Liver (tissue), 9 donors: Measurements from ENCODE around the gene NFIB. TPM values are rescaled to one million over a fixed set of nuclear protein-coding genes. Genes with fewer than 3 reads are reported as not detected.

ENCODE experiments used
- DNase-seq: peaks from one replicate; pipeline ENCODE4 v3.0.0-alpha.2; 2017; ENCODE audit warnings: low spot score
- H3K27ac ChIP-seq, 2 donors: one replicate each; pipeline ENCODE4 v1.7.0; 2013; ENCODE audit warnings: inconsistent platforms in 2 of 2, low read length in 2 of 2, control low read depth in 1 of 2, low read depth in 1 of 2, mild to moderate bottlenecking in 1 of 2
- H3K27me3 ChIP-seq, 4 donors: one replicate each; pipeline versions ENCODE4 v1.6.1 to v1.7.0; 2013; ENCODE audit warnings: low read length in 3 of 4, inconsistent platforms in 1 of 4, mild to moderate bottlenecking in 1 of 4, moderate library complexity in 1 of 4; ENCODE audit not compliant: control insufficient read depth in 4 of 4, insufficient read depth in 4 of 4
- H3K36me3 ChIP-seq, 4 donors: one replicate each; pipeline versions ENCODE4 v1.6.1 to v1.7.0; 2013; ENCODE audit warnings: low read length in 3 of 4, mild to moderate bottlenecking in 3 of 4, low read depth in 1 of 4, moderate library complexity in 1 of 4; ENCODE audit not compliant: control insufficient read depth in 4 of 4, insufficient read depth in 3 of 4
- H3K4me1 ChIP-seq, 4 donors: one replicate each; pipeline versions ENCODE4 v1.6.1 to v1.7.0; 2013; ENCODE audit warnings: low read length in 3 of 4, mild to moderate bottlenecking in 3 of 4, moderate library complexity in 1 of 4; ENCODE audit not compliant: control insufficient read depth in 4 of 4, insufficient read depth in 4 of 4
- H3K4me3 ChIP-seq, 3 donors: one replicate each; pipeline versions ENCODE4 v1.6.1 to v1.7.0; 2013; ENCODE audit warnings: low read length in 3 of 3, control low read depth in 1 of 3, low read depth in 1 of 3, mild to moderate bottlenecking in 1 of 3
- H3K9ac ChIP-seq, 2 donors: one replicate each; pipeline ENCODE4 v1.7.0; 2013; ENCODE audit warnings: low read length in 2 of 2, mild to moderate bottlenecking in 2 of 2, moderate library complexity in 2 of 2, control low read depth in 1 of 2, low read depth in 1 of 2
- H3K9me3 ChIP-seq, 4 donors: one replicate each; pipeline versions ENCODE4 v1.6.1 to v1.7.0; 2013; ENCODE audit warnings: low read length in 3 of 4; ENCODE audit not compliant: control insufficient read depth in 4 of 4
- EGR1 ChIP-seq, 2 donors: IDR thresholded peaks; 2 replicates each; pipeline ENCODE4 v1.6.1; 2016 to 2018; ENCODE audit warnings: antibody characterized with exemption in 2 of 2, low read depth in 2 of 2
- FOXA1 ChIP-seq: IDR thresholded peaks from 2 replicates; pipeline ENCODE4 v1.6.1; 2016; ENCODE audit warnings: antibody characterized with exemption
- FOXA2 ChIP-seq: IDR thresholded peaks from 2 replicates; pipeline ENCODE4 v1.6.1; 2016; ENCODE audit warnings: antibody characterized with exemption
- GABPA ChIP-seq, 2 donors: IDR thresholded peaks in 1 of 2; conservative IDR thresholded peaks in 1 of 2; 2 replicates each; pipeline ENCODE4 v1.6.1; 2016; ENCODE audit warnings: antibody characterized with exemption in 2 of 2, mild to moderate bottlenecking in 1 of 2, moderate library complexity in 1 of 2
- HNF4A ChIP-seq, 2 donors: conservative IDR thresholded peaks; 2 replicates each; pipeline ENCODE4 v1.6.1; 2016; ENCODE audit warnings: antibody characterized with exemption in 2 of 2, mild to moderate bottlenecking in 2 of 2
- HNF4G ChIP-seq: IDR thresholded peaks from 2 replicates; pipeline ENCODE4 v1.6.1; 2016; ENCODE audit warnings: antibody characterized with exemption
- JUND ChIP-seq, 2 donors: IDR thresholded peaks; 2 replicates each; pipeline ENCODE4 v1.6.1; 2016; ENCODE audit warnings: antibody characterized with exemption in 2 of 2
- RAD21 ChIP-seq, 2 donors: IDR thresholded peaks; 2 replicates each; pipeline ENCODE4 v1.6.1; 2016; ENCODE audit warnings: antibody characterized with exemption in 2 of 2, mild to moderate bottlenecking in 2 of 2
- RXRA ChIP-seq, 2 donors: IDR thresholded peaks; 2 replicates each; pipeline ENCODE4 v1.6.1; 2017 to 2018; ENCODE audit warnings: antibody characterized with exemption in 2 of 2, mild to moderate bottlenecking in 1 of 2
- SP1 ChIP-seq: IDR thresholded peaks from 2 replicates; pipeline ENCODE4 v1.6.1; 2018; ENCODE audit warnings: antibody characterized with exemption, mild to moderate bottlenecking
- TAF1 ChIP-seq: conservative IDR thresholded peaks from 2 replicates; pipeline ENCODE4 v1.6.1; 2016; ENCODE audit warnings: antibody characterized with exemption, mild to moderate bottlenecking
- YY1 ChIP-seq: IDR thresholded peaks from 2 replicates; pipeline ENCODE4 v1.6.1; 2016; ENCODE audit warnings: antibody characterized with exemption, mild to moderate bottlenecking
- WGBS: extraction: QIAGEN DNeasy Blood & Tissue Kit; methylation state at CpG from one replicate; pipeline ENCODE4 v1.1.7; 2013; 5-methylcytosine and 5-hydroxymethylcytosine counted together
- polyA plus RNA-seq, 2 donors: library from polyadenylated mRNA; stranded (reverse) in 1 of 2; unstranded in 1 of 2; fragments of 200-250 nt in 1 of 2; fragments of >200 nt in 1 of 2; fragmentation: Nextera tagmentation in 1 of 2; extraction: Ambion mirVana in 1 of 2; gene quantifications; one replicate each; pipeline versions ENCODE4 v1.2.1 to v1.2.3, GENCODE V29; 2013 to 2015
- total RNA-seq, 2 donors: library from RNA; depleted of rRNA; stranded (reverse); fragments of >200 nt; gene quantifications; one replicate each; pipeline ENCODE4 v1.2.3, GENCODE V29; 2014
- TF ChIP-seq, protein P1 (sequence below): fragments of 150-350 bp; IDR thresholded peaks from 2 replicates; pipeline ENCODE4 v1.5.1; 2017; ENCODE audit warnings: improper control_type of control experiment, low read depth, low read length; ENCODE audit not compliant: missing input control
- TF ChIP-seq, protein P2 (sequence below): IDR thresholded peaks from 2 replicates; pipeline ENCODE4 v1.6.1; 2016; ENCODE audit warnings: antibody characterized with exemption, mild to moderate bottlenecking
- TF ChIP-seq, protein P3 (sequence below): IDR thresholded peaks from 2 replicates; pipeline ENCODE4 v1.6.1; 2016; ENCODE audit warnings: antibody characterized with exemption
- TF ChIP-seq, protein P4 (sequence below): IDR thresholded peaks from 2 replicates; pipeline ENCODE4 v1.6.1; 2016; ENCODE audit warnings: antibody characterized with exemption
- TF ChIP-seq, protein P5 (sequence below): IDR thresholded peaks from 2 replicates; pipeline ENCODE4 v1.6.1; 2016; ENCODE audit warnings: antibody characterized with exemption
- donor health status: healthy.
- donor health status: healthy.
- donor health status: healthy.
- donor health status: healthy.
- donor health status: healthy.

NFIB gene
- total and polyA plus RNA-seq, 4 donors: 3.2 to 23.2 (median 8.0) TPM

DNA sequence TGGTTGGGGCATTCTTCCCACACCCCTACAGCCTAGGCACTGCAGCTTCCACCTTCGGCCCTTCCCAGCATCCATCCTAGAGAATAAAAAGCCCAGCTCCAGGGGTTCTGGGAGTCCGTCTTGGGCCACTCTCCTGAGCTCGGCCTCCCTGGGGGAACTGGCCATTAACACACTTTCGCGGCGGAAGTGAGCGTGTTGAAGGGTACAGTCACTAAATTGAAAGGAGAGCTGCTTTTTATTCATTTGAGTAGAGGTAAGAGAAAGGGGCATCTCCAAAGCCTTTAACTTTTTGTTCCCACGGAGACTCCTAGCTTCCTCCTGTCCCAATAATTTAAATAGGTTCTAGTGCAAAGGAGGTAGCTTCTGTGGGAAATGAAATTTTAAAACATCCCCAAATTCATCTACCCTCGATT is 31.0 kb upstream of the NFIB start:
- H3K4me1 ChIP-seq: peaks cover 12 to 53% (median 38%) of the 10 kb centered on the region in 4 donors
- peaks cover 0 to 3% (median 0%) of the 10 kb centered on the region in 4 donors for H3K9me3 ChIP-seq
- H3K27ac ChIP-seq: no peak overlapping the region
- no peak overlapping the region for H3K9ac ChIP-seq
- H3K4me3 ChIP-seq: no peak overlapping the region
- no peaks in the 10 kb centered on the region for H3K36me3 ChIP-seq
- 23% methylated on average over 9 of the region's 9 CpGs for WGBS
- TF ChIP-seq SP1 (no peak), YY1 (no peak), FOXA2 (no peak), RXRA (IDR thresholded peaks at IDR 0.05) (no peak), HNF4G (no peak), JUND (IDR thresholded peaks at IDR 0.05) (no peak), RAD21 (IDR thresholded peaks at IDR 0.05) (no peak), FOXA1 (no peak)
- TF ChIP-seq, protein P1, sequence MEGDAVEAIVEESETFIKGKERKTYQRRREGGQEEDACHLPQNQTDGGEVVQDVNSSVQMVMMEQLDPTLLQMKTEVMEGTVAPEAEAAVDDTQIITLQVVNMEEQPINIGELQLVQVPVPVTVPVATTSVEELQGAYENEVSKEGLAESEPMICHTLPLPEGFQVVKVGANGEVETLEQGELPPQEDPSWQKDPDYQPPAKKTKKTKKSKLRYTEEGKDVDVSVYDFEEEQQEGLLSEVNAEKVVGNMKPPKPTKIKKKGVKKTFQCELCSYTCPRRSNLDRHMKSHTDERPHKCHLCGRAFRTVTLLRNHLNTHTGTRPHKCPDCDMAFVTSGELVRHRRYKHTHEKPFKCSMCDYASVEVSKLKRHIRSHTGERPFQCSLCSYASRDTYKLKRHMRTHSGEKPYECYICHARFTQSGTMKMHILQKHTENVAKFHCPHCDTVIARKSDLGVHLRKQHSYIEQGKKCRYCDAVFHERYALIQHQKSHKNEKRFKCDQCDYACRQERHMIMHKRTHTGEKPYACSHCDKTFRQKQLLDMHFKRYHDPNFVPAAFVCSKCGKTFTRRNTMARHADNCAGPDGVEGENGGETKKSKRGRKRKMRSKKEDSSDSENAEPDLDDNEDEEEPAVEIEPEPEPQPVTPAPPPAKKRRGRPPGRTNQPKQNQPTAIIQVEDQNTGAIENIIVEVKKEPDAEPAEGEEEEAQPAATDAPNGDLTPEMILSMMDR: no peak
- TF ChIP-seq, protein P2, sequence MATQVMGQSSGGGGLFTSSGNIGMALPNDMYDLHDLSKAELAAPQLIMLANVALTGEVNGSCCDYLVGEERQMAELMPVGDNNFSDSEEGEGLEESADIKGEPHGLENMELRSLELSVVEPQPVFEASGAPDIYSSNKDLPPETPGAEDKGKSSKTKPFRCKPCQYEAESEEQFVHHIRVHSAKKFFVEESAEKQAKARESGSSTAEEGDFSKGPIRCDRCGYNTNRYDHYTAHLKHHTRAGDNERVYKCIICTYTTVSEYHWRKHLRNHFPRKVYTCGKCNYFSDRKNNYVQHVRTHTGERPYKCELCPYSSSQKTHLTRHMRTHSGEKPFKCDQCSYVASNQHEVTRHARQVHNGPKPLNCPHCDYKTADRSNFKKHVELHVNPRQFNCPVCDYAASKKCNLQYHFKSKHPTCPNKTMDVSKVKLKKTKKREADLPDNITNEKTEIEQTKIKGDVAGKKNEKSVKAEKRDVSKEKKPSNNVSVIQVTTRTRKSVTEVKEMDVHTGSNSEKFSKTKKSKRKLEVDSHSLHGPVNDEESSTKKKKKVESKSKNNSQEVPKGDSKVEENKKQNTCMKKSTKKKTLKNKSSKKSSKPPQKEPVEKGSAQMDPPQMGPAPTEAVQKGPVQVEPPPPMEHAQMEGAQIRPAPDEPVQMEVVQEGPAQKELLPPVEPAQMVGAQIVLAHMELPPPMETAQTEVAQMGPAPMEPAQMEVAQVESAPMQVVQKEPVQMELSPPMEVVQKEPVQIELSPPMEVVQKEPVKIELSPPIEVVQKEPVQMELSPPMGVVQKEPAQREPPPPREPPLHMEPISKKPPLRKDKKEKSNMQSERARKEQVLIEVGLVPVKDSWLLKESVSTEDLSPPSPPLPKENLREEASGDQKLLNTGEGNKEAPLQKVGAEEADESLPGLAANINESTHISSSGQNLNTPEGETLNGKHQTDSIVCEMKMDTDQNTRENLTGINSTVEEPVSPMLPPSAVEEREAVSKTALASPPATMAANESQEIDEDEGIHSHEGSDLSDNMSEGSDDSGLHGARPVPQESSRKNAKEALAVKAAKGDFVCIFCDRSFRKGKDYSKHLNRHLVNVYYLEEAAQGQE: no peak
- TF ChIP-seq, protein P3, sequence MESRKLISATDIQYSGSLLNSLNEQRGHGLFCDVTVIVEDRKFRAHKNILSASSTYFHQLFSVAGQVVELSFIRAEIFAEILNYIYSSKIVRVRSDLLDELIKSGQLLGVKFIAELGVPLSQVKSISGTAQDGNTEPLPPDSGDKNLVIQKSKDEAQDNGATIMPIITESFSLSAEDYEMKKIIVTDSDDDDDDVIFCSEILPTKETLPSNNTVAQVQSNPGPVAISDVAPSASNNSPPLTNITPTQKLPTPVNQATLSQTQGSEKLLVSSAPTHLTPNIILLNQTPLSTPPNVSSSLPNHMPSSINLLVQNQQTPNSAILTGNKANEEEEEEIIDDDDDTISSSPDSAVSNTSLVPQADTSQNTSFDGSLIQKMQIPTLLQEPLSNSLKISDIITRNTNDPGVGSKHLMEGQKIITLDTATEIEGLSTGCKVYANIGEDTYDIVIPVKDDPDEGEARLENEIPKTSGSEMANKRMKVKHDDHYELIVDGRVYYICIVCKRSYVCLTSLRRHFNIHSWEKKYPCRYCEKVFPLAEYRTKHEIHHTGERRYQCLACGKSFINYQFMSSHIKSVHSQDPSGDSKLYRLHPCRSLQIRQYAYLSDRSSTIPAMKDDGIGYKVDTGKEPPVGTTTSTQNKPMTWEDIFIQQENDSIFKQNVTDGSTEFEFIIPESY: no peak
- TF ChIP-seq, protein P4, sequence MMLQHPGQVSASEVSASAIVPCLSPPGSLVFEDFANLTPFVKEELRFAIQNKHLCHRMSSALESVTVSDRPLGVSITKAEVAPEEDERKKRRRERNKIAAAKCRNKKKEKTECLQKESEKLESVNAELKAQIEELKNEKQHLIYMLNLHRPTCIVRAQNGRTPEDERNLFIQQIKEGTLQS: no peak
- peaks cover 0 to 38% (median 16%) of the 10 kb centered on the region in 4 donors for H3K27me3 ChIP-seq
- no peak for DNase-seq

DNA sequence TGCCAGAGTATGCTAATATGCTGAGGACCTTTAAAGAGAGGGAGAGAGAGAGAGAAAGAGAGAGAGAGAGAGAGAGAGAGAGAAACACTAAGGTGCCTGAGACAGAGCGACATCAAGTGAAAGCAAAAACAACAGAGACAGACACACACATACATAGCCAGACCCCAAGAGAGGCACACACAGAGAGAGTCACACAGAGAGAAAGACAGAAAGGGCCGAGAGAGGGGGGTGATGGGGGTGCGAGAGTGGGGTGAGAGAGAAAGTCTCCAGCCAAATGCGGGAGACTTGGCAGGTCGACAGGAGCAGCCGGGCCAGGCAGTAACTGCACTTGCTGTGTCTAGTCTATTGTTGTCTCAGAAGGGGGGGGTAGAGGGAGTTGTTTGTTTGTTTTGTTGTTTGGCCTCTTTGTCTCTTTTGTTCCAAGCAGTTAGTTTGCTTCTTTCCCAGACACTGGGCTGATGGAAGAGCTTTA is 30.1 kb upstream of the NFIB start:
- no peak for DNase-seq
- no peak overlapping the region for H3K27ac ChIP-seq
- peaks cover 0 to 33% (median 13%) of the 10 kb centered on the region in 4 donors for H3K27me3 ChIP-seq
- no peaks in the 10 kb centered on the region for H3K36me3 ChIP-seq
- WGBS: 28% methylated on average over 6 of the region's 6 CpGs
- peaks cover 0 to 3% (median 0%) of the 10 kb centered on the region in 4 donors for H3K9me3 ChIP-seq
- no peak overlapping the region for H3K9ac ChIP-seq
- H3K4me3 ChIP-seq: peak overlapping the region in 1 of 3 donors; percentile 25
- H3K4me1 ChIP-seq: peaks cover 11 to 44% (median 33%) of the 10 kb centered on the region in 4 donors
- TF ChIP-seq TAF1: no peak
- TF ChIP-seq RXRA (IDR thresholded peaks at IDR 0.05): no peak
- TF ChIP-seq GABPA (IDR thresholded peaks at IDR 0.05 in 1 of 2, conservative IDR thresholded peaks at IDR 0.05 in 1 of 2): no peak
- no peak for TF ChIP-seq HNF4G
- TF ChIP-seq FOXA1: no peak
- TF ChIP-seq, protein P3: no peak
- TF ChIP-seq, protein P4: no peak
- TF ChIP-seq FOXA2: no peak
- TF ChIP-seq EGR1 (IDR thresholded peaks at IDR 0.05; ENCODE audit: low read depth in 2 of 2): no peak
- TF ChIP-seq, protein P5, sequence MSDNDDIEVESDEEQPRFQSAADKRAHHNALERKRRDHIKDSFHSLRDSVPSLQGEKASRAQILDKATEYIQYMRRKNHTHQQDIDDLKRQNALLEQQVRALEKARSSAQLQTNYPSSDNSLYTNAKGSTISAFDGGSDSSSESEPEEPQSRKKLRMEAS: no peak
- TF ChIP-seq, protein P1: no peak
- no peak for TF ChIP-seq HNF4A (conservative IDR thresholded peaks at IDR 0.05)
